SK-N-SH (cell line): ENCODE data around the gene HOXA1.

Source experiments
- CHD2 ChIP-seq: fragments of 150-350 bp; IDR thresholded peaks from 2 replicates; pipeline ENCODE4 v1.6.1; 2018; ENCODE audit warnings: low read length; ENCODE audit not compliant: partially characterized antibody
- MXI1 ChIP-seq: IDR thresholded peaks from 2 replicates; pipeline ENCODE4 v1.6.1; 2012; ENCODE audit warnings: mild to moderate bottlenecking, low read depth, low read length, improper control_type of control experiment
- RFX5 ChIP-seq: IDR thresholded peaks from 2 replicates; pipeline ENCODE4 v1.6.1; 2012; ENCODE audit warnings: mild to moderate bottlenecking, improper control_type of control experiment, low read length

- TF ChIP-seq CHD2 (no peak), MXI1 (no peak), RFX5 (no peak)
Measured at GRCh38 chr7:27122077-27122910, 26.5 kb upstream of the HOXA1 start.
